Measurements from ENCODE around the gene XYLT2.
"Not testable (repeated sequence)": the region's sequence is repeated elsewhere in the genome, so short reads cannot be mapped to it uniquely, and the experiment has no call there.

XYLT2 gene

DNA sequence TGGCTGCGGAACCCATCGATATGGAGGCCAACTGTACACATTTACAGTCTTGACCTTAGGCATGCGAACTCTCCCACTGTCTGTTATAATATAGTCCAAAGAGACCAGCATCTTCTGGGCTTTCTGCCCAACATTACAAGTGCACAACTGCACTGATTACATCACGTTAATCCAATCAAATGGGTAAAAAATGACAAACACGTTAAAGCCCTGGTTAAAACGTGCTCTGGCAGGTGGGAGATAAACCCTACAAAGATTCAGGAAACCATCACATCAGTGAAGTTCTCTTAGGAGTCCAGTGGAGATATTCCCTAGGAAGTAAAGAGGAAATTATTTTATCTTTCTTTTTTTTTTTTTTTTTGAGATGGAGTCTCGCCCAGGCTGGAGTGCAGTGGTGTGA is 23.7 kb upstream of the XYLT2 start:
- no peak for DNase-seq

DNA sequence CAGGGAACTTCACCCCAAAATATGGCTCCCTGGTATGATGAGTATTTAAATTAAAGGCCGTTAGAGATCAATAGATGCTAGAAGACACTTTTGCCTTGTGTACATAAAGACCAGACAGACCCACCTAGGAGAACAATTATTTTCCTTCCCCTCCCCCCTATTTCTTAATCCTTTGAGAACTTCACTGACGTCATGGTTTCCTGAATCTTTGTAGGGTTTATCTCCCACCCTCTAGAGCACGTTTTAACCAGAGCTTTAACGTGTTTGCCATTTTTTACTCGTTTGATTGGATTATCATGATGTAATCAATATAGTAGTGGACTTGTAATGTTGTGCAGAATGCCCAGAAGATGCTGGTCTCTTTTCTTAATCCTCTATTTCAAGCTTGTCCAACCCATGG is 22.9 kb upstream of the XYLT2 start:
- DNase-seq, result no peak

- DNase-seq, result no peak
These were observed 20.0 kb upstream of the XYLT2 start for GRCh38 chr17:50325906-50326305.

- DNase-seq, result peak; percentile 20
These were observed 19.0 kb upstream of the XYLT2 start for GRCh38 chr17:50326831-50327364.

GRCh38 chr17:50328363-50329325 is 17.3 kb upstream of the XYLT2 start:
- no peak for DNase-seq

- no peak for DNase-seq
These were observed 16.2 kb upstream of the XYLT2 start for GRCh38 chr17:50329716-50330115.

DNA sequence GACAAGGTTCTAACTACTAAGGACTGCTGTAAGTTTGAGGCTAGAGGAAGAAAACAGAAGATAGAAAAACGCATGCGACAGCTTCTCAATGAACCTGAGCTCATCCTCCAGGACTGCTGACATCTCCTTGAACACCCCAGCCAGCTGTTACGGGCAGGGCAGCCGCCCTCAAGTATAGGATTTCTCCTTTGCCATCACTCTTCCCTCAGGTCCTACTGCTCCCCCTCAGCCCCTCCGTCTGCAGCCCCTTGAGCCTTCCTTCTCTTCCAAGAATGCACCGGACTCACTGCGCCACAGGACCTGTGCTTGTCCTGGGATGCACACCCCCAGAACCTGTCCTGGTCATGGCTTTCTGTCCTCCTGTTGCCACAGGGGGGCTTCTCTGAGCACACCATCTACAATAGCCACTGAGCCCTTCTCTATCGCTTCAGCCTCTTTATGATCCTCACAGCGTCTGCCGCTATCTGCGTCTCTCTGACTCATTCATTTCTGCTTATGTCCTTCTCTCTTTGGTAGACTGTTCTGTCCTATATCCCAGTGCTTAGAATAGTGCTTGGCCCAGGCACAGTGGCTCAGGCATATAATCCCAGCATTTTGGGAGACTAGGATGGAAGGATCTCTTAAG is 15.7 kb upstream of the XYLT2 start:
- DNase-seq, result no peak

DNA sequence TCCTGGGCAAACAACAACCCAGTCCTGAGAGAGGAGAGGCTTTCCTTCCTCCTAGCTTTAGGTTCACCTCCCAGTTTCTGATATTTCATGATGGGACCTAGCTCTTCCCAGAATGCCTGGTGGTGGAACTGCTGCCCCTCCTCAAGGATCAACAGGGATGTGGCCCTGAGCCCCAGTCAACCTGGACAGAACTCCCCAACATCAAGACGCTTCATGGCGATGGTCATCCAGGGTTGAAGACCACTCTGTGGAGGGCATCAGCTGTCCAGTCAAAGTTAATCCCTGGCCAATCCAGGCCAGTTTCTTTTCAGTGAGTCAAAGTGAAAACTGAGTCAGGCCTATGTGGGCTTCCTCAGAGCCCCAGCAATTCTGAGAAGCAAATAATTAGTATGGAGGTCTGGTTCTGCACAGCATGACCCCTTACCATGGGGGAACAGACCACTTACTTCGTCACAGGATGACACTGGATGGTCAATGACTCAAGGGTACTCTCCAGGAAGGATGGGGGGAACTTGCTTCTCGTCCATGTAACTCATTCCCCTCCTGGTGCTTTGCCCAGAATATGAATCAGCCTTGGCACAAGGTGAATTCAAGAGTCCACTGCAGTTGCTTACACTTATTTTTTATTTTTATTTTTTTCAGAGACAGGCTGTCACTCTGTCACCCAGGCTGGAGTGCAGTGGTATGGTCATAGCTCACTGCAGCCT is 14.7 kb upstream of the XYLT2 start:
- no peak for DNase-seq

DNA sequence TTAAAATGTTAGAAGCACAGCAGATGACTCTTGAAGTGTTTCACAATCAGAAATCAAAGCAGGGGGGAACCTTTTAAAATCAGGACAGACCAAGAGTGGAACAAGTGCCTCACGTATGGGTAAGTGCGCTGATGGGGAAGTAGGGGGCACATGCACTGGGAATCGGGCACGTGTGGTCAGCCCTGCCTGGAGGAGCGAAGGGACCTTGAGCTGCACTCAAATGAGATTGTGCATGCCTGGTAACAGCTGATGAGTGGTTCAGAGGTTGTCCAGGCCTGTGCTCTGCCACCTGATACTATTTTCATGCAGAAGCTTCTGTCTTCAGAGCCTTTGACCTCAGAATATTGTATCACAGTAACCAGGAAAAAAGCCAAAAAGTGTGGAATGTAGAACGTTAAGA is 13.7 kb upstream of the XYLT2 start:
- no peak for DNase-seq

DNA sequence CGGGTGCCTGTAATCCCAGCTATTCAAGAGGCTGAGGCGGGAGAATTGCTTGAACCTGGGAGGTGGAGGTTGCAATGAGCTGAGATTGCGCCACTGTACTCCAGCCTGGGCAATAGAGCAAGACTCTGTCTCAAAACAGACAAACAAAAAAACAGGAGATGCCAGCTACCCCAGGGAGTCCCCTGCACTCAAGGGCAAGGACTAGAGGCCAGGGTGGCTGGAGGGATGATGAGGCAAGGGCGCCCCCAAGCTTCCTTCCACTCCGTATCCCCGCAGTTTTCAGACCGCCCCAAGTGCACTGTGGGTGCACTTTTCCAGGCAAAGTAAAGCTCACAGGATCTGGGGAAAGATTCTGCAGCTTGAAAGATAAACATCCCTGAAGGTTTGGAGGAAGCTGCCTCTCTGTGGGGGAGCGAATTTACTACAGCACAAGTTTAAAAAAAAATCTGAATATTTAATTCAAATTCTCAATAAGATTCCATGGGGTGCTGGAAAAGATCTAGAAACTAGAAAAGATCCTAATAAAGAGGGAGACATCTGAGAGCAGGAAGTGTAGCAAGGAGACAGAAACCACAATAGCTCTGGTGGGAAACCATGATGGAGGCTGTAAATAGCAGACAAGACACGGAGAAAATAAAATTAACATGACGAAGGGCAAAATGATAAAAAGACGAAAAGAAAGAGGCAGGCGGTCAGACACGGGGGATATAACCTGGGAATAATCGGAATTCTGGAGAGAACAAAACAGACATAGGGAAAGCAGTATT is 12.5 kb upstream of the XYLT2 start:
- DNase-seq, result not testable (repeated sequence)

- DNase-seq, result no peak
These were observed 8.0 kb upstream of the XYLT2 start for GRCh38 chr17:50337956-50338355.

DNA sequence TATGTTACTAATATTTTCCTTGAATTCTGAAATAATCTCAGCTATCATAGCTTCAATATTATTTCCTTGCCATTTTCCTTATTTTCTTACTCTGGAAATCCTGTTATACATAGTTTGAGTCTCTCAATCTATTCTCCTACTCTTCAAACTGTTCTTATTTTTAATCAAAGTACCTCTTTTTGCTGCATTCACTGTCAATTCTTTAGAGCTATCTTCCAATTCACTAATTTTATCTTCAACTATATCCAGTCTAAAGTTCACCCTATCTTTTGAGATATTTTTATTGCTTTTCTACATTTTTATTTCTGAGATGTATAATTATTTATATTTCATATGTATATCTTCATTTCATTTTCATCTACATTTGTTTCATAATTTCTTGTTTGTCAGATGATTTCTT is 7.3 kb upstream of the XYLT2 start:
- DNase-seq, result no peak

DNA sequence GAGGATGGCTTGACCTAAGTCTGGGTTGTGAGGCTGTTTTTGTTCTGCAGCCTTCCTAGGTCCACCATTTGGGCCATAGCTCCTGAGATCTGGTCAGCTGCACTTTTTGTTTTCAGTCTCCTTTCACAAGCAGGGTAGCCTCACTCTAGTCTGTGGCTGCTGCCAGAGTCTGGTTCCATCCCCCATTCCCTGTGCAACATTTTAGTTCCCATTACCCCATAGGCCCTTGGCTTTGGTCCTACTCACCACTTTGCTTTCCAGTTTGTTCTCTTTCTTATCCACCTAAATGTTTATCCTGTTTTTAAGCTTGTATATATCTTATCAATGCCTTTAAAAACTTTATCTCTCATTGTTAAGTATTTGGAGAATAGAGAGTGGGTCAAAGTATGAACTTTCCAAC is 6.5 kb upstream of the XYLT2 start:
- no peak for DNase-seq

GRCh38 chr17:50344731-50345365 is 1.1 kb upstream of the XYLT2 start:
- DNase-seq, result no peak

DNA sequence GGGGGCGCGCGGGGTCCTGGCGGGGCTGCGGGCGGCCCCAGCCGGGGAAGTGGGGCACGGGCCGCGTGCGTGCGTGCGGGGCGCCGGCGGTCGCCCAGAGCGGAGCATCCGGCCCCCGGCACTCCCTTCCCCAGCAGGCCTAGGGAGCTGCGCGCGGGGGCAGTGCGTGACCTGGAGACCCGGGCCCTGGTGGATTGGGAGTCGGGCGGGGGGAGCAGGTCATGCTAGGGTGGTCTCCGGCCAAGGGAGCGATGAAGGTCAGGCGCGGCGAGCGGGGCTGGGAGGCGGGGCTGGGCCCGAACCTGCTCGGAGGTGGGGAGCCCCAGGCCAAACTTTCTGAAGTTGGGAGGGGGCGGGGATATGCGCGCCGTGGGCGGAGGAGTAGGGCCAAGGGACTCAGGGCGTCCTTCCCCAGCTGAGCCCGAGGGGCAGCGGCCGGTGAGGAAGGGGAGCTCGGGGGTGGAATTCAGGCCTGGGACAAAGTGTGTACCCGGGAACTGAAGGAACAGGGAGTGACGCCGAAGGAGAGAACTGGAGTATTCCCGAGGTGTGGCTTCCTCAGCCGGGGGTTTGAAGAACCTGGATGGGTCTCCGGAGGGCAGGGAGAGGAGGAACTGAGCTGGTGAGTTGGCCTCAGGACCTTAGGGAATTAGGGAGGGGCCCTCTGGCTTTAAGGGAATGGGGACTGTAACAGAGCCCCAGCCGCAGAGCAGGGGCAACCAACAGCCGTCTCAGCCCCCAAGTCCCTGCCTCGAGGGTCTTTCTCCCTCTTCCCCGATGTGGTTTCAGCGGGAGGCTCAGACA is 589 bp downstream of the XYLT2 start:
- DNase-seq, result peak; percentile 56

- DNase-seq, result no peak
These were observed 1.4 kb downstream of the XYLT2 start for GRCh38 chr17:50347117-50347893.

GRCh38 chr17:50347894-50348291 is 2.0 kb downstream of the XYLT2 start:
- DNase-seq, result no peak

- DNase-seq, result no peak
These were observed 2.8 kb downstream of the XYLT2 start for GRCh38 chr17:50348522-50349242.

DNA sequence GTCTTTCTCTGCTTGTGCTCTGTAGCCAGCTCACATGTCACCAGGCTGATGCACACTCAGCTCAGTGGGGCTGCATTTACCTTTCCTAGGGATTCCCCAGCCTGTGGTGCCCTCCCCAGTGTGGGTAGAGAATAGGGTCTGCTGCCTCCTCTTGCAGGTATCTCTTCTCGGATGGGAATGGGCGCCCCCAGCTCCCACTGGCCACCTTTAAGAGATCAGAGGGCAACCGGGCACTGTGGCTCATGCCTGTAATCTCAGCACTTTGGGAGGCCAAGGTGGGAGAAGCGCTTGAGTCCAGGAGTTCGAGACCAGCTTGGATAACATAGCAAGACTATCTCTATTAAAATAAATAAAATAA is 3.3 kb downstream of the XYLT2 start:
- no peak for DNase-seq

- DNase-seq, result no peak
These were observed 4.8 kb downstream of the XYLT2 start for GRCh38 chr17:50350733-50351132.
